ENCODE measurements around the gene CLCN1. TPM values are rescaled to one million over a fixed set of nuclear protein-coding genes. Genes with fewer than 3 reads are reported as not detected.

Gene CLCN1
- polyA plus RNA-seq, 4 donors: 0.10 to 0.24 (median 0.12) TPM

DNA sequence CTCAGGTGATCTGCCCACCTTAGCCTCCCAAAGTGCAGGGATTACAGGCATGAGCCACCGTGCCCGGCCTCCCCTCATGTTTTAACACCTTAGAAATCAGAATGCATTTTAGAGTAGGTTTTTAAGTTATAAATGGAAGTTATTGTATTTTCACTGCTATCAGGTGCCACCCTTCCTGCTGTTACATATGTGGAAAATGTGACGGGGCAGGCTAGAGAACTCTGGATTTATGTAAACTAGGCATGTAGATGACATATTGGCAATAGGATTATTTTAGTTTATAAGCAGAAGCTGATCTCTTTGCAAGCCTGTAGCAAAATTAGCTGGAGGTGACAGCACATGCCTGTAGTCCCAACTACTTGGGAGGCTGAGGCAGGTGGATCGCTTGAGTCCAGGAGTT lies 25.6 kb upstream of the CLCN1 start:
- no peak for DNase-seq (ENCODE audit: low read depth in 4 of 4, low spot score in 3 of 4)

DNA sequence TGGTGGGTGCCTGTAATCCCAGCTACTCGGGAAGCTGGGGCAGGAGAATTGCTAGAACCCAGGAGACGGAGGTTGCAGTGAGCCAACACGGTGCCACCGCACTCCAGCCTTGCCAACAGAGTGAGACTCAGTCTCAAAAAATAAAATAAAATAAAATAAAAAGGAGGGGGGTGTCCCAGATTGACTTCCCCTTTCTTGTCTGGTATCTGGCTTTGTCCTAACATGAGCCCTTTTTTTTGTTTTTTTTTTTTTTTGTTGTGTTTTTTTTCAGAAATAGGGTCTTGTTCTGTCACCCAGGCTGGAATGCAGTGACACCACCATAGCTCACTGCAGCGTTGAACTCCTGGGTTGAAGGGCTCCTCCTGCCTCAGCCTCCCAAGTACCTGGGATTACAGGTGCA lies 23.0 kb upstream of the CLCN1 start:
- DNase-seq (ENCODE audit: low read depth in 4 of 4, low spot score in 3 of 4): no peak

DNA sequence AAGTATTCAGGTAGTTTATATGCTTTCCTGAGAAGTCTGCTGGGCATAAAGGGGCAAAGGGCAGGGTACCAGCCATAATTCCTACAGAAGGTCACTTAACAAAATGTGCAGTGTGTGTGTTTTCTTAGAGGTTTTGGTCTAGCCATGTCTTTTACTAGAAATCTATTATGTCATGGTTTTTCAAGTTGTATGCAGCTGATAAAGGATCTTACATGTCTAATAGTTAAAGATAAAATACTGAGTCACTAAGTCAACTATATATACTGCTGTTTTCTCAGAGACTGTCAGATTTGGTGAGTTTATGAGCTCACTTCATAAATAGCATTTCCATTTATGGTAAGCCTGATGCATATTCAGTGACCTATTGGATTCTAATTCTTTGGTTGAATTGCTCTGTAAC lies 20.0 kb upstream of the CLCN1 start:
- no peak for DNase-seq (ENCODE audit: low read depth in 4 of 4, low spot score in 3 of 4)

DNA sequence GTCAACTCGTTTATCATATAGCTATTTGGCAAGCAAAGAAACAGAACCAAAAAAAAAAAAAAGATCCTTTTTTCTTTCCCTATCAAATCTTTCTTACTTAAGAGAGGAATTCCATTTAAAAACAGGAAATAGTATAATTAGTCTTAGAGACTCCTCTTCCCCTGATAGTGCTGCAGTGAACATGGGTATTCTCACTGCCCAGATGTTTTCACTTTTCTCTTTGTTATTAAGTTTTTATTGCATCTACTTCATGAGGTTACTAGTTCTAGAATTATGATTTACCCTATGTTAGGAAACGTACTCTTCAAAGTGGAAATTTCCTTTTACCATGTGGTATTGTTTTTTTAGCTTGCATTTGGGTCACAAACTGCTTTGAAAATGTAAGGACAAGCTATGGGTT lies 19.2 kb upstream of the CLCN1 start:
- no peak for DNase-seq (ENCODE audit: low read depth in 4 of 4, low spot score in 3 of 4)

DNA sequence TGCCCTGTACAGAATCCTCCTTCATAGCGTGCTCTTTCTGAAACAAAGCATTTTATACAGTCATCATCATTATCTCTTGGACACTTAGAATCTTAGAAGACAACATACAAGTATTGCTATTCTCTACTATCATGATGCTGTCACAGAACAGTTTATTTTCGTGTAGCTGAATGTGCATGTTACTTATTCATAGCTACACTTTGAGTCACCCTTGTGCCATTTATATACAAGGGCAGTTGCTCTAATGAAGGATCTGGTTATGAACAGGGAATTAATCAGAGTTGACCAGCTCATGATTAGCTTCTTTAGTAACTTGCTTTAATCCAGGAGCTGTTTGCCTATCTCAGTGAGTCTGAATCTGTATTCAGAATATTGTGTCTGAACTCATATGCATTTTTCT lies 16.6 kb upstream of the CLCN1 start:
- DNase-seq (ENCODE audit: low read depth in 4 of 4, low spot score in 3 of 4): no peak

DNA sequence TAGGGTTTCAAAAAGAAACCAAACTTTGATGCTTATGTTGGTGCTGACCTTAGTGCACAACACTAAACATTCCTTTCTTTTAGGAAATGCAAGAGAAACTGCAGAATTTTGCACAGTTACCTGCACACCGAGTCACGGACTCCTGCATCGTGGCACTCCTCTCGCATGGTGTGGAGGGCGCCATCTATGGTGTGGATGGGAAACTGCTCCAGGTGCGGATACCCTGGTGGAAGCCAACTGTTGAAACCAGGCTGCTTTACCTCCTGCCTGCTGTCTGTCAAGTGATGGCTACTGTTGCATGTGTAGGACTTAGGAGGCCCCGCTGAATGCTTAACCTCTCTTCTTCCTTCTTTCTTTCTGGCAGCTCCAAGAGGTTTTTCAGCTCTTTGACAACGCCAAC lies 16.1 kb upstream of the CLCN1 start:
- DNase-seq (ENCODE audit: low read depth in 4 of 4, low spot score in 3 of 4): no peak

DNA sequence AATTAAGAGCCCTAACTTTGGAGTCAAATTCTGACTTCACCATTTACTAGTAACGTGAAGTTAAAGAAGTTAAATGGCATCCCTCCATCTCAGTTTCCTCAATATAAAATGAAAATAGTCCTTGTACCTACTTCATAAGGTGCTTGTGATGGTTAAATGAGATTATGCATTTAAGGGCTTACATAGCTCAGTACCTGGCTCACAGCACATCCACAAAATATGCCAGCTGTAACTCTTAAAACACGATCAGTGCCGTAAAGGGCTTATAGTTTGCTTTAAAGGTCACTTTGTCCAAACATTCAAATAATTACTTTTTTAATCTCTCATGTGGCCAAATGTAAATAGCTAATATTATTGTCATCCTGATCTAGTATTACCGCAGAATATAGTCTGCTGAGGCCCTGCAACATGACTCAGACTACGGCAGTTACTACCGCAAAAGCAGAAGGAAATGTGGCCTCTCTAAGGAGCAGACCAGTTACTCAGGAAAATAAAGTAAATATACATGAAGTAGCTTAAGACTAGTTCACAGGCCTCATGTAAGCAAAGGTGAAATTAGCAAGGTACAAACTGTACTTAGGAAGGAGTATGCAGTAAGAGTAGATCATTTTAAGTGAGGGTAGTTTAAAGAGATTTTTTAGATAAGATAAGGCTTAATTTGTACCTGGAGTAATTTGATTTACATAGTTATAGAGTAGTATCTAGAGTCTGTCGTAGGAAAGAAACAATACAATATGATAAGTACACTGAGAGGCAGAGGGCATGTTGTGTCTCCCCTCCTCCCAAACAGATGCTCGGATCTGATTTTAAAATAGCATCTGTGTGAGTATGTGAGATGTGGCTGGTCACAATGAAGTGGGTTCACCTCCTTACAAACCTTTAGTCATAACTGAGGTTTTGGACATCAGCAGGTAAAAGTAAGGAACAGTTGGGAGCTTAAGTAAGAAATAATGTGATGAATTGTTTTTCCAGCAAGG lies 14.7 kb upstream of the CLCN1 start:
- DNase-seq (ENCODE audit: low read depth in 4 of 4, low spot score in 3 of 4): no peak

DNA sequence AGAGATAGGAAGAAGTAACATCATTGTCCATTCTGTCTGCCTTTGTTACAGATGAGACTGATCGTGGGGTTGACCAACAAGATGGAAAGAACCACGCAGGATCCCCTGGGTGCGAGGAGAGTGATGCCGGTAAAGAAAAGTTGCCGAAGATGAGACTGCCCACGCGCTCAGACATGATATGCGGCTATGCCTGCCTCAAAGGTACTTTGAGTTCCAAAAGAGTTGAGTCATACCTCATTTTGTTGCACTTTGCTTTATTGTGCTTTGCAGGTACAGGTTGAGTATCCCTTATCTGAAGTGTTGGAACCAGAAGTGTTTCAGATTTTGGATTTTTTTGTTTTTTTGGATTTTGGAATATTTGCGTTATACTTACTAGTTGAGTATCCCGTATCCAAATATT lies 12.2 kb upstream of the CLCN1 start:
- no peak for DNase-seq (ENCODE audit: low read depth in 4 of 4, low spot score in 3 of 4)

DNA sequence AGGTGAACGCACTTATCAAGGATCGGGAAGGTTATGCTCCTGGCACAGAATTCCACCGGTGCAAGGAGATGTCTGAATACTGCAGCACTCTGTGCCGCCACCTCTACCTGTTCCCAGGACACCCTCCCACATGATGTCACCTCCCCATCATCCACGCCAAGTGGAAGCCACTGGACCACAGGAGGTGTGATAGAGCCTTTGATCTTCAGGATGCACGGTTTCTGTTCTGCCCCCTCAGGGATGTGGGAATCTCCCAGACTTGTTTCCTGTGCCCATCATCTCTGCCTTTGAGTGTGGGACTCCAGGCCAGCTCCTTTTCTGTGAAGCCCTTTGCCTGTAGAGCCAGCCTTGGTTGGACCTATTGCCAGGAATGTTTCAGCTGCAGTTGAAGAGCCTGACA lies 11.0 kb upstream of the CLCN1 start:
- no peak for DNase-seq (ENCODE audit: low read depth in 4 of 4, low spot score in 3 of 4)

DNA sequence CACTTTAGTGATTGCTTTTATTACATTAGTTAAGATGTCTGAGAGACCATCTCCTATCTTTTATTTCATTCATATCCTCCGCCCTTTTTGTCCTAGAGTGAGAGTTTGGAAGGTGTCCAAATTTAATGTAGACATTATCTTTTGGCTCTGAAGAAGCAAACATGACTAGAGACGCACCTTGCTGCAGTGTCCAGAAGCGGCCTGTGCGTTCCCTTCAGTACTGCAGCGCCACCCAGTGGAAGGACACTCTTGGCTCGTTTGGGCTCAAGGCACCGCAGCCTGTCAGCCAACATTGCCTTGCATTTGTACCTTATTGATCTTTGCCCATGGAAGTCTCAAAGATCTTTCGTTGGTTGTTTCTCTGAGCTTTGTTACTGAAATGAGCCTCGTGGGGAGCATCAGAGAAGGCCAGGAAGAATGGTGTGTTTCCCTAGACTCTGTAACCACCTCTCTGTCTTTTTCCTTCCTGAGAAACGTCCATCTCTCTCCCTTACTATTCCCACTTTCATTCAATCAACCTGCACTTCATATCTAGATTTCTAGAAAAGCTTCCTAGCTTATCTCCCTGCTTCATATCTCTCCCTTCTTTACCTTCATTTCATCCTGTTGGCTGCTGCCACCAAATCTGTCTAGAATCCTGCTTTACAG lies 10.4 kb upstream of the CLCN1 start:
- no peak for DNase-seq (ENCODE audit: low read depth in 4 of 4, low spot score in 3 of 4)

DNA sequence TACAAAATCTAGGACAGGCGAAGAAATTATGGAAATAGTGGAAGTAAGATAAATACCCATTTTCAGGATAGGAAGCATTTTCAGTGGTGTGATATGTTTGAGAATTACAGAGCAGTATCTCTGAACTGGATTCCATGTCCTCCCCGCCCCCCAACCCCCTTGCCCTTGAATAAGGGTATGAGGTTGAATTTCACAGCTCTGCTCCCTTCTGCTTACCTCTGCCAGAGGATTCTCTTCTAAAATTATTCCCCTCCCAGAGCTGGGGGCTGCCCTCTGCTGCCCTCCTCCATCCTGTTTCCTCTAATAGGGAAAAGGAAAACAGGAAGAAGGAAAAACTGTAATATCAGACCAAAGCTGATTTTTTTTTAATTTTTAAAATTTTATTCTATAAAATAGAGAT lies 7.3 kb upstream of the CLCN1 start:
- DNase-seq (ENCODE audit: low read depth in 4 of 4, low spot score in 3 of 4): no peak

DNA sequence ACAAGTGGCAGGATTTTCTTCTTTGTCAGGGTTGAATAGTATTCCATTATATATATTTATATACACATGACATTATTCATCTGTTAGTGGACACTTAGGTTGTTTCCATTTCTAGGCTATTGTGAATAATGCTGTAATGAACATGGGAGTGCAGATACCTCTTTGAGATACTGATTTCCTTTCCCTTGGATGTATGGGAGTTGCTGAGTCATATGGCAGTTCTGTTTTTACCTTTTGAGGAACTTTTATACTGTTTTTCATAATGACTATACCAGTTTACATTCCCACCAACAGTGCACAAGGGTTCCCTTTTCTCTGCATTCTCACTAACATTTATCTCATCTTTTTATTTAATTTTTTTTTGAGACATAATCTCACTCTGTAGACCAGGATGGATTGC lies 1.8 kb upstream of the CLCN1 start:
- DNase-seq (ENCODE audit: low read depth in 4 of 4, low spot score in 3 of 4): no peak

DNA sequence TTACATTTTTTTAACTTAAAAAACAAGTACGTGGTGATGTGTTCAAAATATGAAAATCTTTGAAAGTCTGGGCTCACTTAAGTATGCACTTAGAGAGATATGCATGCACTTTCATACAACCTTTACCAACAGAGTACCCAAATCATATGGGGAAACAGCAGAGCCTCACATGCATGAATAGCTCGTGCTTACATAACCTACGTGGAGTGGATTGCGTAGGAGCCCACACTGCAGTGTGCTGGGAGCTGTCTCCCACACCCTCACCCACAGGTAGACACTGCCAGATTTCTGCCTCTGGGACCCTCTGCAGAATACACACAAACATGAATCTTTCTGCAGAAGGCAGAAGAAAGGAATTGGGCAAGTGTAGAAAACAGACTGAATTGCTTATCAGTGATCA lies 581 bp downstream of the CLCN1 start:
- no peak for DNase-seq (ENCODE audit: low read depth in 4 of 4, low spot score in 3 of 4)

DNA sequence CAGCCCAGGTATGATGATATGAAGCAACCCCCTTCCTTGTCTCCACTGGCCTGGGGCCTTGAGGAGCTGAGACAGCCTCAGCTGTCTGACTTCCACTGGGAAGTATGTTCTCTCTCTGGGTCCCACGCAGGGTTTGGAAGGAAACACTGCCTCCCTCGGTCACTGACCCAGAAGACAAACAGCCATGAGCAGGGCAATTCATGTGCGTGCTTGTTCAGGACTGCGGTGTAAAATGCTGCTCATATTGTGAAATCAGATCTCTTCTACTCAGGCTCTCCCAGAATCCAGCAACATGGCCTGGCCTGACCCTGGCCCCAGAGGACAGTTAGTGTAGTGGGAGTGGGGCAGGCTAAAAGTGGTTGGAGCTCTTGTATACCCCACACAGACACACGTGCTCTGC lies 2.8 kb downstream of the CLCN1 start:
- DNase-seq (ENCODE audit: low read depth in 4 of 4, low spot score in 3 of 4): no peak

DNA sequence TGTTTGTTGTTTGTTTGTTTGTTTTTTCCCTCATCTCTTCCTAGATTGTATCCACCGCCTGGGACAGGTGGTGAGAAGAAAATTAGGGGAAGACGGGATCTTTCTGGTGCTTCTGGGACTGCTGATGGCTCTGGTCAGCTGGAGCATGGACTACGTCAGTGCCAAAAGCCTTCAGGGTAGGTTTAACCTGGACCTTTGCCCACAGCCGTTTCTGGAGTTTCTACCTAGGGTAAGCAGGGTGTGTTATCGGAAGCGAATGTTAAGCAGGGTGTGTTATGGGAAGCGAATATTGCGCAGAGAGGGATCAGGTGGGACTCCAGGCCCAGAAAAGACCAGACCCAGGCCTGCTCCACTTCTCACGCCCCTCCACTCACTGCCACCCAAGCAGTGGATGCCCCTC lies 4.7 kb downstream of the CLCN1 start:
- DNase-seq (ENCODE audit: low read depth in 4 of 4, low spot score in 3 of 4): no peak

DNA sequence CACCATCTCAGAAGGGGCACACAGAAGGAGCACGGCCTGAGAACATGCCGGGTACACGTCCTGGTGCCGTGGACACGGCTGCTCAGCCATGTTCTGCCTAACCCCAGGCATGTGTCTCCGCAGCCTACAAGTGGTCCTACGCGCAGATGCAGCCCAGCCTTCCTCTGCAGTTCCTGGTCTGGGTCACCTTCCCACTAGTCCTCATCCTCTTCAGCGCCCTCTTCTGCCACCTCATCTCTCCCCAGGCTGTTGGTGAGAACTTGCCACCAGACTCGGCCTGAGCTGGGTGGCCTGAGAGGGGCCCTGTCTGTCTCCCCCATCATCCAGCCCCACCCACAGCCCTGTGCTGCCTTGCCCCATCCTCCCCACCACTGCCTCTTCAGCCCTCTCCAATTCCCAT lies 5.3 kb downstream of the CLCN1 start:
- DNase-seq (ENCODE audit: low read depth in 4 of 4, low spot score in 3 of 4): no peak

DNA sequence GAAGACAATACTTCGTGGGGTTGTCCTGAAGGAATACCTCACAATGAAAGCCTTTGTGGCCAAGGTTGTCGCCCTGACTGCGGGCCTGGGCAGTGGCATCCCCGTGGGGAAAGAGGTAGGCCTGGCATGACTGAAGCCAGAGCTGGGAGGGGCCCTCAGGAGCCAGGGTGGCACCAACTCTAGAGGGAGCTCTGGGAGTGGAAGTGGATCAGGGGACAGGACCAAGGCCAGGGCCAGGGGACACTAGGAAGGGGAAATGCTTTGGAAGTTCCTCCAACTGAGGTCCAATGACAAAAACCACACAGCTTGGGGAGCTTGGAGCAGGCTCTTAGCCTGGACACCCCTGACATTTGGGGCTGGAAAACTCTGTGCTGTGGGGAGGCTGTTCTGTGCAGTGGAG lies 5.8 kb downstream of the CLCN1 start:
- no peak for DNase-seq (ENCODE audit: low read depth in 4 of 4, low spot score in 3 of 4)

DNA sequence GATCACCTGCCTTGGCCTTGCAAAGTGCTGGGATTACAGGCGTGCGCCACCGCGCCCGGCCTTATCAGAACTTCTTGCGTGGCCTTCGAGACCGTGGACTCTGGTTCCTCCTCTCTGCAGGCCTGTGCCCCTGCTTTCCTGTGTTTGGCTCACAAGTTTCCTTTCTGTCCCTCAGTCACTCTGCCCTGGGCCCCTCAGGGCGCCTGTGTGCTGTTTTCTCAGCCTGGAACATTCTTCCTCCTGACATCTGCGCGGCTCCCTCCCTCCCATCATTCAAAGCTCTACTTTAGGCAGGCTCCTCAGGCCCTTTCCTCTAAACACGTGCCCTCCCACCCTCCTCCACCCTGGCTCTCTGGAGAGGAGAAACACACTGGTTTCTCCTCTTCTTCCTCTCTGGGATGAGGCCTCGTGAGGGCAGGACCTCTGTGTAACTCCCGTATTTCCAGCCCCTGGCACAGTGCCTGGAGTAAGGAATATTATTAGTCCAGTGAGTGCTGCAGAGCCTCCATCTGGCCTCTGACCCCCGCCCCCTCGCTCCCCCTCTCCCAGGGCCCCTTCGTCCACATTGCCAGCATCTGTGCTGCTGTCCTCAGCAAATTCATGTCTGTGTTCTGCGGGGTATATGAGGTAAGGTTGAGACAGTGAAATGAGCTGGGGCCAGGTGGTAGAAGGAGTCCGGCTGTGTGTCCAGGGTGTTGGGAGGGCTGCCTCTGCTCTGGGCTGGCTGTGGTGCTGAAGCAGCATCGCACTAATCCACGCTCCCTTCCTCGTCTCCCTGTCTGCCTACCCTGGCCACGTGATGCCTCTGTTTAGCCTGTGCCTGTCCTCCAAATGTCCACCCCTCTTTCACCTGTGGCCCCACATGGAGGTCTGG lies 7.1 kb downstream of the CLCN1 start:
- DNase-seq (ENCODE audit: low read depth in 4 of 4, low spot score in 3 of 4): no peak

DNA sequence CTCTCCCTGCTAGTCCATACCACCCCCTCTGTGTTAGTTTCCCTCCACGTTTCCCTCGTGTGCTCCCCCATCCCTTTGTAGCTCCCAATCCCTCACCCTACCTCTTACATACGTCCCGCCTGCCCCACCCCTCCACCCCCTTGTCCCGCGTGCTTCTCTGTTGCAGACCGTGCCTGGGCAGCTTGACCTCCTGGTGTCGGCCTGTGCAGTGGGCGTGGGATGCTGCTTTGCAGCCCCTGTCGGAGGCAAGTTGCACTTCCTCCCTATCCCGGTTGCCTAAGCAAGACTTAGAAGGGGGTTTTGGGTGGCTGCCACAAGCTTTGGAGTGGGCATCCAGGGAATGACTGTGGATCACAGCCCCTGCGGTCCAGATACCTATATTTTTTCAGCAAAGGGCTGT lies 7.7 kb downstream of the CLCN1 start:
- no peak for DNase-seq (ENCODE audit: low read depth in 4 of 4, low spot score in 3 of 4)

DNA sequence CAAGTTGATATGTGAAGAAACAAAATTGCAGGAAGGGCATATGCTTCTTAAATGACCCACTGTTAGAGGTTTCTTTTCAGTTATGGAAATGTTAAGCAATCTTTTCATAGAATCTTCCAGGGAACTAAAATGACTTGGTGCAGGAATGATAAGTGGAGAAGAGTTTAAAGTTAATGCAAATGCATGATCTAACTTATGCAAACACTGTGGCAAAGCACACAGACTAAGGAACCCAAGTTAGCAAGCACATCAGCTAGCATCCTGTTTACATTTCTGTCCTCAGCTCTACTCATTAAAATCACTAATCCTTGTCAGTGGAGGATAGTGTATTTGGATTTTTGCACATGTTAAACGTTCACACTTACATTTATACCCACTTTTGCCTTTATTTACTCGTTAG lies 9.3 kb downstream of the CLCN1 start:
- no peak for DNase-seq (ENCODE audit: low read depth in 4 of 4, low spot score in 3 of 4)

DNA sequence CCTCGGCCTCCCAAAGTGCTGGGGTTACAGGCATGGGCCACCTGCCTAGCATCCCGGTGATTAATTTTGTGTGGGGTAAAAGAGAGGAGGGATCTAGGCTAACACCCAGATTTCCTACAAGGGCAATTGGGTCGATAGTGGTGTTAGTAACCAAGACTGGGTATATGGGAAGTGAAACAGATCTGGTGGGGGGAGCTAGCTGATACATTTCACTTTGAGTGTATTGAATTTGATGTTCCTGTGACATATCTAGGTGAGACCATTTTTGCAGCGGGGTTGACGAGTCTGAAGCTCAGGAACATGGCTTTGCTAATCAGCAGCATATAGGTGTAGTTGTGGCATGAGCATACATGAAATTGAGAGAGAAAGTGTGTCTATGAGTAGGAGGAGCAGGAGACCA lies 12.0 kb downstream of the CLCN1 start:
- DNase-seq (ENCODE audit: low read depth in 4 of 4, low spot score in 3 of 4): no peak
